A673 (cell line): ENCODE results near the gene C8A.

Source experiments
- EZH2 ChIP-seq: fragments of 200-600 bp; sonication (generic); IDR thresholded peaks from 2 replicates; pipeline ENCODE4 v1.6.1; 2017; ENCODE audit warnings: borderline replicate concordance, low read depth, mild to moderate bottlenecking, mixed read lengths, antibody characterized with exemption, low read length; ENCODE audit not compliant: poor library complexity, severe bottlenecking
- TF ChIP-seq, protein P1 (sequence below): fragments of 300-800, 200-600 bp; sonication (generic); conservative IDR thresholded peaks from 2 replicates; pipeline ENCODE4 v1.5.1; 2017; ENCODE audit warnings: low read depth, mild to moderate bottlenecking, antibody characterized with exemption, low read length, moderate library complexity, mixed read lengths

DNA sequence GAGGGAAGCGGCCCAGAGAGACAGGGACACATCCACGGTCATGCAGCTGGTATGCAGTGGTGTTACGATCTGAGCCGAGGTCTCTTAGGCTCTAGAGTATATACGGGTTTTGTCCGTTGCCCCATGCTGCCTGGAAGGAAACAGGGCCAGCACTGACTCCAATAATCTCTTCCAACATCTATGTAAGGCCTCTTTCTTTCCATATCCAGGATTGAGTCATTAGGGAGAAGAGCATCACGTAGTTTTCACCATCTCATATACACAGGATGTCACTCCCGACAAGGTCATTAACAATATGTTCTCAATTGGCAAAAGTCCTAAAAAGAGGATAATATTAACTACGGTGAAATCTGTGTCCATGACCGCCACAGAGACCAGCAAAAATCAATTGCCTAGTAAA lies 106.8 kb downstream of the C8A start:
- TF ChIP-seq, protein P1, sequence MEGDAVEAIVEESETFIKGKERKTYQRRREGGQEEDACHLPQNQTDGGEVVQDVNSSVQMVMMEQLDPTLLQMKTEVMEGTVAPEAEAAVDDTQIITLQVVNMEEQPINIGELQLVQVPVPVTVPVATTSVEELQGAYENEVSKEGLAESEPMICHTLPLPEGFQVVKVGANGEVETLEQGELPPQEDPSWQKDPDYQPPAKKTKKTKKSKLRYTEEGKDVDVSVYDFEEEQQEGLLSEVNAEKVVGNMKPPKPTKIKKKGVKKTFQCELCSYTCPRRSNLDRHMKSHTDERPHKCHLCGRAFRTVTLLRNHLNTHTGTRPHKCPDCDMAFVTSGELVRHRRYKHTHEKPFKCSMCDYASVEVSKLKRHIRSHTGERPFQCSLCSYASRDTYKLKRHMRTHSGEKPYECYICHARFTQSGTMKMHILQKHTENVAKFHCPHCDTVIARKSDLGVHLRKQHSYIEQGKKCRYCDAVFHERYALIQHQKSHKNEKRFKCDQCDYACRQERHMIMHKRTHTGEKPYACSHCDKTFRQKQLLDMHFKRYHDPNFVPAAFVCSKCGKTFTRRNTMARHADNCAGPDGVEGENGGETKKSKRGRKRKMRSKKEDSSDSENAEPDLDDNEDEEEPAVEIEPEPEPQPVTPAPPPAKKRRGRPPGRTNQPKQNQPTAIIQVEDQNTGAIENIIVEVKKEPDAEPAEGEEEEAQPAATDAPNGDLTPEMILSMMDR, result no peak
- no peak for TF ChIP-seq EZH2
